ENCODE results near the gene MARVELD1.

The MARVELD1 gene

DNA sequence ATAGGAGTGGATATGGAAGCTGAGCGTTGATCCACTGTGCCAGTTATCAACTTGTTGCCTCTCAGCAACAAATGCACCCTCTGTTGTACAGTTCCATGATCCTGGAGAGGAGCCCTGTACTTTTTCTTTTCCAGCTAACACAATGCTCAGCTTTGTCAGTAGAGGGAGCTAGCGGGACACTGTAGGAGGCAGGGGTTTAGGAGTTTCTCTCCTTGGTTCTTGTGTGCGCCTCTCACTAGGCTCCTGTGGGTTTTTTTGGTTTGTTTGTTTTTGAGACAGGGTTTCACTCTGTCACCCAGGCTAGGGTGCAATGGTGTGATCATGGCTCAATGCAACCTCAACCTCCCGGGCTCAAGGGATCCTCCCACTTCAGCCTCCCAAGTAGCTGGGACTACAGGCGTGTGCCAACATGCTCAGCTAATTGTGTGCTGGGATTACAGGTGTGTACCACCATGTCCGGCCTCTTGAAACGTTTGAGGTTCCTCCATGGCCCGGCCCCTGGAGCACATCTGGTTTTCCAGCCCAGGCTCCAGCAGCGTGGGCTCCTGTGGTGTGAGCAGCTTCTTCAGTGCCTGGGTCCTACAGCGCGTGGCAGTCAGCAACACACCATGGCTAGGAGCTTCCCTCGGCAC lies 12.0 kb upstream of the MARVELD1 start:
- DNase-seq (ENCODE audit: low spot score) = peak; percentile 82
- TF ChIP-seq, protein P1, sequence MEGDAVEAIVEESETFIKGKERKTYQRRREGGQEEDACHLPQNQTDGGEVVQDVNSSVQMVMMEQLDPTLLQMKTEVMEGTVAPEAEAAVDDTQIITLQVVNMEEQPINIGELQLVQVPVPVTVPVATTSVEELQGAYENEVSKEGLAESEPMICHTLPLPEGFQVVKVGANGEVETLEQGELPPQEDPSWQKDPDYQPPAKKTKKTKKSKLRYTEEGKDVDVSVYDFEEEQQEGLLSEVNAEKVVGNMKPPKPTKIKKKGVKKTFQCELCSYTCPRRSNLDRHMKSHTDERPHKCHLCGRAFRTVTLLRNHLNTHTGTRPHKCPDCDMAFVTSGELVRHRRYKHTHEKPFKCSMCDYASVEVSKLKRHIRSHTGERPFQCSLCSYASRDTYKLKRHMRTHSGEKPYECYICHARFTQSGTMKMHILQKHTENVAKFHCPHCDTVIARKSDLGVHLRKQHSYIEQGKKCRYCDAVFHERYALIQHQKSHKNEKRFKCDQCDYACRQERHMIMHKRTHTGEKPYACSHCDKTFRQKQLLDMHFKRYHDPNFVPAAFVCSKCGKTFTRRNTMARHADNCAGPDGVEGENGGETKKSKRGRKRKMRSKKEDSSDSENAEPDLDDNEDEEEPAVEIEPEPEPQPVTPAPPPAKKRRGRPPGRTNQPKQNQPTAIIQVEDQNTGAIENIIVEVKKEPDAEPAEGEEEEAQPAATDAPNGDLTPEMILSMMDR (IDR thresholded peaks at IDR 0.05; ENCODE audit: extremely low read depth, missing control alignments) = peak; percentile 79

DNA sequence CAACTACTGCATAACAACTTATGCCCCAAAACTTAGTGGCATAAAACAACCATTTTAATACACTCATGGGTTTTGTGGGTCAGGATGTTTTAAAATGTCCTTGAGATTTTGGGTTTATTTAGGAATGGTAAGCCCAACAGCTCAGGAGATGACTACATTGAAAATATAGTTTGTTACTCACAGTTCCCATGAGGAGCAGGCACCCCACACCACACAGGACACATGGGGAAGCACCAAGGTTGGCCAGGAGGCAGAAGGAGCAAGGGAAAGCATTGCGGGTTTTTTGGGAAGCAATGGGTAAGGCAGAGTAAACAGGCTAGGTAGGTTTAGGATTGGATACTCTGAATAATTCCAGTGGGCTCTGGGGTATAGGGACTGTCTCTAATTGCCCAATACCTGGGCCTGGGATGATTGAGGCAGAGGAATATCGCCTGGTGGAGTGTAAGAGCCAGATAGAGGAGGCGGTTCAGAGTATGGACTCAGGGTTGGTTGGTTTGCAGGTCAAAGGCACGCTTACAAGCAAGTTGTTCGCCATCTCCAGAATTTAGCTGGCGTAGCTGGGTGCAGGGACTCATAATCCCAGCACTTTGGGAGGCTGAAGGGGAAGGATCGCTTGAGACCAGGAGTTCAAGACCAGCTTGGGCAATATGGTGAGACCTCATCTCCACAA lies 10.0 kb upstream of the MARVELD1 start:
- TF ChIP-seq, protein P1 (IDR thresholded peaks at IDR 0.05; ENCODE audit: extremely low read depth, missing control alignments) = no peak
- DNase-seq (ENCODE audit: low spot score) = no peak

DNA sequence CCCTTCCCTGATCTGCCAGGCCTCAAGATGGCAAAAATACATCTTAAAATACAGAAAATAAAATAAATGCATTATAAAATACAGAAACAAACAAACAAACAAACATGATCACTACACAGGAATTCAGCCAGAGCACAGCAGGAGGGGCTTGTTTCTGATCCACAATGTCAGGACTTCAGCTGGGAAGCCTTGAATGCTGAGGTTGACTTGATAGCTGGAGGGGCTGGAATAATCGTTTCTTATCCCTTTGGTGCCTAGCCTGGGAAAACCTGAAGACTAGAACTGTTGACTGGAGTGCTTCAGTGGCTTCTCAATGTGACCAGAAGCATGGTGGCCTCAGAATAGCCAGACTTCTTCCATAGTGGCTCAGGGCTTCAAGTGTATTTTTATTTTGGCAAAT lies 9.2 kb upstream of the MARVELD1 start:
- TF ChIP-seq, protein P1 (IDR thresholded peaks at IDR 0.05; ENCODE audit: extremely low read depth, missing control alignments) = no peak
- no peak for DNase-seq (ENCODE audit: low spot score)

DNA sequence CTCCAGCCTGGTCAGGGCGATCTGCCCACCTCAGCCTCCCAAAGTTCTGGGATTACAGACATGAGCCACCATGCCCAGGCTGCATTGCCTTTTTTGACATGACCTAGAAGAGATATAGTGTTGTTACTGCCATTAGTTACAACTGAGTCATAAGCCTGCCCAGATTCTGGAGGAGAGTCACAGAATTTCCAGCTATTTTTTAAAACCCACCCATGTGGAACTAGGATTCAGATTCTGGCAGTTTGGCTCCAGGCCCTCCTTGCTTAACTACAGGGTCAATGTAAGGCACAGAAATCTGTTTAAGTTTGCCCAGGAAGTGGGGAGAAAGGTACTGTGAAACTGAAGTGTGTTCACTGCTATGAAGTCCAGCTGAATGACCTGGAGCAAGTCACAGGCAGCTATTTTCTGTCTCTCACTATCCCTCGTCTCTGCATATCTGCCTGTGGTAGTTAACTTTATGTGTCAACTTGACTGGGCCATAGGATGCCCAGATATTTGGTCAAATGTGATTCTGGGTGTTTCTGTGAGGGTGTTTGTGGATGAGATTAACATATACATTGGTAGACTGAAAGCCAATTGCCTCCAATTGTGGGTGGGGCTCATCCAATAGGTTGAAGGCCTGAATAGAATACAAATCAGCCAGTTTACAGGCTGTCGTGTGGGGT lies 8.4 kb upstream of the MARVELD1 start:
- TF ChIP-seq, protein P1 (IDR thresholded peaks at IDR 0.05; ENCODE audit: extremely low read depth, missing control alignments) = no peak
- no peak for DNase-seq (ENCODE audit: low spot score)

DNA sequence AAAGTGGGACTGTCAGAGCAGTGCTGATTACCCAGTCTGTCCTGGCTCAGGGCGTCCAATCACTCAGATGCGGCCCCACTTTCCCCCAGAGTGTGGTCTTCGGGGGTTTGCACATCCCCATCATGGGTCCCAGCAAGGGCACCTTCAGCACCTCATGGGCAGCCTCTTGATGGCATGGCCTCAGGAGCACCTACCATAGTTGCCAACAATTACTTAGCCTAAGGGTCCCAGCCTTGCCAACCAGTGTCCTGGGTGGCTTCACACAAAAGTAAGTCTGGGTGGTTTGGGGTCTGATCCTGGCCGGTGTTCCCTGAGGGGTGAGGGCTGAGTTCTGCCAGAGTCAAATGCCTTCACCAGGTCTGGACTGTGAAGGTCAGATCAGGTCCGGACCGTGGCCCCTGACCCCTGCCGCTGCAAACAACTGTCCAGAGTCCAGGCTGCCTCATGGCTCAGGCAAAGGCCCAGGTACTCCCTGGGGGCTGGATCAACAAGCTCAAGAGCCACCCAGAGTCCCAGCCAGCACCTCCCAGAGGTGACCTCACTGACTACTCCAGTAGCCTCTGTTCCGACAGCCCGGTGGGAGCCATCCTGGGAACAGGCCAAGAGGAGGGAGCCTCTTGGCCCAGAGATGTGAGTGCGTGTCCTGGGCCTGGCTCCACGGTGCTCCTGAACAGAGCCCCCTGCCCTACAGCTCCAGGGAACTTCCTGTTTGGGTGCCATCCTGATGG lies 6.2 kb upstream of the MARVELD1 start:
- TF ChIP-seq, protein P1 (IDR thresholded peaks at IDR 0.05; ENCODE audit: extremely low read depth, missing control alignments) = no peak
- no peak for DNase-seq (ENCODE audit: low spot score)

DNA sequence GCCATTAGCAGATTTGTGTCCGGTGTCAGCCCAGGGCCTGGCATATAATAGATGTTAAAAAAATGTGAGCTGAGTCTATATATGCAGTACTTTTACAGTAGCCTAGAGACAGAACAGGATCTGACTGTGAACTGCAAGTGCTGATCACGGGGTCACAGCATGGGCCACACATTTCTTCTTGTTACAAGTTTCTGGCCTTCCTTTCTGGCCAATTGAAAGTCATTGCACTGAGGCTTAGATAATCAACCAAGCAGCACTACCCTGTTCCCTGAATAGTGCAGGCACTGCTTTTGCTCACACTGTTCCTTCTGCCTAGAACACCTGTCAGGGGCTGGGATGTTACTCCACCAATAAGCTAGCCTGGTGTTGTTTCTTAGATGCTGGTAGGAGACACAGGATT lies 5.4 kb upstream of the MARVELD1 start:
- TF ChIP-seq, protein P1 (IDR thresholded peaks at IDR 0.05; ENCODE audit: extremely low read depth, missing control alignments) = no peak
- DNase-seq (ENCODE audit: low spot score) = no peak

Data from GM20000 (cell line).